Tibial artery (tissue), 4 donors: Measurements from ENCODE around the gene TRIM71.

Source experiments
- DNase-seq, 2 donors: peaks; one replicate each; pipeline ENCODE4 v3.0.0-alpha.2; 2019
- H3K27ac ChIP-seq, 2 donors: fragments of 200-600 bp; sonication (generic) in 1 of 2; 1 replicate in 1 of 2; 2 replicates in 1 of 2; pipeline ENCODE4 v1.5.1; 2018 to 2019; ENCODE audit warnings: mild to moderate bottlenecking in 1 of 2
- H3K27me3 ChIP-seq, 2 donors: fragments of 200-600 bp; sonication (generic) in 1 of 2; one replicate each; pipeline versions ENCODE4 v1.5.1 to v1.6.0; 2016 to 2019
- H3K36me3 ChIP-seq, 3 donors: fragments of 200-600 bp; sonication (generic) in 2 of 3; one replicate each; pipeline ENCODE4 v1.5.1; 2016 to 2019; ENCODE audit warnings: mild to moderate bottlenecking in 2 of 3
- H3K4me1 ChIP-seq, 4 donors: fragments of 200-600 bp; sonication (generic) in 2 of 4; 1 replicate in 3 of 4; 2 replicates in 1 of 4; pipeline ENCODE4 v1.5.1; 2016 to 2019
- H3K4me3 ChIP-seq, 2 donors: fragments of 200-600 bp; sonication (generic) in 1 of 2; 1 replicate in 1 of 2; 2 replicates in 1 of 2; pipeline ENCODE4 v1.5.1; 2018 to 2019; ENCODE audit warnings: mild to moderate bottlenecking in 2 of 2
- H3K9me3 ChIP-seq, 3 donors: fragments of 200-600 bp; sonication (generic) in 1 of 3; one replicate each; pipeline ENCODE4 v1.5.1; 2016 to 2019
- intact Hi-C: fragments of 100-400 bp; cut with DNase I; formaldehyde crosslinking; loops from one replicate; pipeline ENCODE4 v1.15.0; 2023; ENCODE audit warnings: low total_unique reads
- TF ChIP-seq, protein P1 (sequence below), 2 experiments: fragments of 200-600 bp in 1 of 2; fragments of 450-650 bp in 1 of 2; IDR thresholded peaks; one replicate each; pipeline ENCODE4 v1.5.1; 2017 to 2019; ENCODE audit warnings: antibody characterized with exemption in 2 of 2, mild to moderate bottlenecking in 1 of 2, moderate library complexity in 1 of 2

TRIM71 gene

DNA sequence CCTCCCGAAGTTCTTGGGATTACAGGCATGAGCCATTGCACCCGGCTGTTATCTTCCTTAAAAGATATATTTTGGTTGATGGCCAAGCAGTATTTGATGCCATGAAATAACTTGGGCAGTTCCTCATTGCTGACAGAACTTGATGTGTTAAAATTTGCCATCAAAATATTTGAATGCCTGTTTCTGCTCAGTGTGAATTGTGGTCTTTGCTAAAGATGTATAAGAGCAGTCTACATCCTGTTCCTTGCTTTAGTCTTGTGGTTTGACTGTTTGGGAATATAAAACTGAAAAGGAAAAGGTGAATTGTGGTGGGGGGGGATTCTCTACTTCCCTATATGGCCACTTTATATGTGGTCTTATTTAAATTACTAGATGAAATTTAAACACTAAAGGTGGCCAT lies 14.0 kb downstream of the TRIM71 start:
- Histone ChIP-seq H3K9me3 (no peaks in the 10 kb centered on the region), H3K4me3 (no peak overlapping the region), H3K36me3 (no peaks in the 10 kb centered on the region), H3K27me3 (peaks cover 0 to 37% of the 10 kb centered on the region in 2 donors), H3K27ac (no peak overlapping the region), H3K4me1 (no peaks in the 10 kb centered on the region)
- DNase-seq = no peak
- intact Hi-C loops = no loop called here
- TF ChIP-seq, protein P1, sequence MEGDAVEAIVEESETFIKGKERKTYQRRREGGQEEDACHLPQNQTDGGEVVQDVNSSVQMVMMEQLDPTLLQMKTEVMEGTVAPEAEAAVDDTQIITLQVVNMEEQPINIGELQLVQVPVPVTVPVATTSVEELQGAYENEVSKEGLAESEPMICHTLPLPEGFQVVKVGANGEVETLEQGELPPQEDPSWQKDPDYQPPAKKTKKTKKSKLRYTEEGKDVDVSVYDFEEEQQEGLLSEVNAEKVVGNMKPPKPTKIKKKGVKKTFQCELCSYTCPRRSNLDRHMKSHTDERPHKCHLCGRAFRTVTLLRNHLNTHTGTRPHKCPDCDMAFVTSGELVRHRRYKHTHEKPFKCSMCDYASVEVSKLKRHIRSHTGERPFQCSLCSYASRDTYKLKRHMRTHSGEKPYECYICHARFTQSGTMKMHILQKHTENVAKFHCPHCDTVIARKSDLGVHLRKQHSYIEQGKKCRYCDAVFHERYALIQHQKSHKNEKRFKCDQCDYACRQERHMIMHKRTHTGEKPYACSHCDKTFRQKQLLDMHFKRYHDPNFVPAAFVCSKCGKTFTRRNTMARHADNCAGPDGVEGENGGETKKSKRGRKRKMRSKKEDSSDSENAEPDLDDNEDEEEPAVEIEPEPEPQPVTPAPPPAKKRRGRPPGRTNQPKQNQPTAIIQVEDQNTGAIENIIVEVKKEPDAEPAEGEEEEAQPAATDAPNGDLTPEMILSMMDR (IDR thresholded peaks at IDR 0.05) = no peak

DNA sequence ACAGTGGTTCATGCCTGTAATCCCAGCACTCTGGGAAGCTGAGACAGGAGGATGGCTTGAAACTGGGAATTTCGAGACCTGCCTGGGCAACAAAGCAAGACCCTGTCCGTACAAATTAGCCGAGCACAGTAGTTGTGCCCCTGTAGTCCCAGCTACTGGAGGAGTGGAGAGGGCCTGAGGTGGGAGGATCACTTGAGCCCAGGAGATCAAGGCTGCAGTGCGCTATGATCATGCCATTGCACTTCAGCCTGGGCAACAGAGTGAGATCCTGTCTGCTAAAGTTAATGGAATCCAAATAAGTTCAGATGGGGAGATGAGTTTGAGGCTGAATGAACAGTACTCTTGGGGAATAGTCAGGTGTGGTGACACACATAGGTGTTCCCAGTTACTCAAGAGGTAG lies 14.4 kb downstream of the TRIM71 start:
- H3K27ac ChIP-seq = no peak overlapping the region
- no peaks in the 10 kb centered on the region for H3K36me3 ChIP-seq
- no peaks in the 10 kb centered on the region for H3K9me3 ChIP-seq
- TF ChIP-seq, protein P1 (IDR thresholded peaks at IDR 0.05) = no peak
- H3K4me3 ChIP-seq = no peak overlapping the region
- H3K27me3 ChIP-seq = peaks cover 0 to 38% of the 10 kb centered on the region in 2 donors
- H3K4me1 ChIP-seq = no peaks in the 10 kb centered on the region
- no peak for DNase-seq
- intact Hi-C loops = no loop called here

DNA sequence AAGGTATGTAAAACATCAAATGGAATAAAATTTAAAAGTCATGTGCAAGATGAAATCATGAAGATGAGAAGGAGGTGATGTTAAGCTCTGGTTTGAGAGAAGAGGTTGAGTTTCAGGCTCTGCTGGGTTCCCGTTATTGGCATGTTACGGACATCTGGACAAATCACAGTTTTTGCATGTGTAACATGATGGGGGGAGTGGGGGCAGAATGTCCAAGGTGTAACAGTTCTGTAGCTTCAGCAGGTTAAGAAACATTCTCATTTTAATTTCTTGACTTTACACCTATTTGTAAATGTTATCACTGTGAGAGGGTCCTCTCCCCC lies 17.2 kb downstream of the TRIM71 start:
- no peak overlapping the region for H3K4me3 ChIP-seq
- H3K9me3 ChIP-seq = no peaks in the 10 kb centered on the region
- H3K27ac ChIP-seq = no peak overlapping the region
- DNase-seq = no peak
- TF ChIP-seq, protein P1 (IDR thresholded peaks at IDR 0.05) = no peak
- H3K4me1 ChIP-seq = no peaks in the 10 kb centered on the region
- intact Hi-C loops = no loop called here
- peaks cover 0 to 46% of the 10 kb centered on the region in 2 donors for H3K27me3 ChIP-seq
- H3K36me3 ChIP-seq = no peaks in the 10 kb centered on the region

DNA sequence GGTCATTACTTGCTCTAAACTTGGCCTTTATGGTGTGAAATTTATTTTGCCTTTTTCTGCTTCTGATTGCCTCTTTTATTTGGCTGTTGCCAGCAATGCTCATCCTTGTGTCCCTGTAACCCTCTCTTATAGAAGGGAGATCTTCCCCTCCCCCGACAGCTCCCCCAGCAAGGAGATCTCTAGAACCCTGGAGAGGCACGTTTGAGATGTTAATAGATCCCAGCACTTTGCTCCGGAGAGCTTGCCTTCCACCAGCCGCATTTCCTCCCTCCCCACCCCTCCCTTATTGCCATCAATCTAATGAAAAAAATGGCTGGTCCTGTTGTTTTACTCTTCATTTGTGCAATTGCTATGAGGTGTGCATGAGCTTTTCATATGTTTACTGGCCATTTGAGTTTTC lies 18.2 kb downstream of the TRIM71 start:
- Histone ChIP-seq H3K27ac (no peak overlapping the region), H3K4me1 (no peaks in the 10 kb centered on the region), H3K9me3 (no peaks in the 10 kb centered on the region), H3K36me3 (no peaks in the 10 kb centered on the region), H3K4me3 (no peak overlapping the region), H3K27me3 (peaks cover 0 to 37% of the 10 kb centered on the region in 2 donors)
- TF ChIP-seq, protein P1 (IDR thresholded peaks at IDR 0.05) = no peak
- intact Hi-C loops = no loop called here
- no peak for DNase-seq

DNA sequence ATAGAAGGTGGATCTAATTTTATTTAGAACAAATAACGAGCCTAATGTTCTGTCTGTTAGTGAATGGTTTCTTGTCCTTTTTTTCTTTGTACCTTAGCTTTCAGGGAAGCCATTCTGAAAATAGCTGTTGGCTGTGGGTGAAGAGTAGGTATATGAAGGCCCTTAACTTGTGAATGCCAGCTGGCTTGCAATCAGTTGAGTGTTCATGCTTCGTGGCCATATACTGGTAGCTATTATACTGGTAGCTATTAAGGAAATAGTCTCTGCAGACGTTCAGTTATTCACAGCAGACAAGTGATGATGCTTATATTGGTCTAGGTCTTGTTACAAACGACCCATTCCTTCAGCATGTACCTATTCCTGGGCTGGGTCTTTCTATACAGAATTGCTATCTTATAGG lies 18.8 kb downstream of the TRIM71 start:
- H3K4me3 ChIP-seq = no peak overlapping the region
- intact Hi-C loops = no loop called here
- no peaks in the 10 kb centered on the region for H3K4me1 ChIP-seq
- H3K27me3 ChIP-seq = peaks cover 0 to 35% of the 10 kb centered on the region in 2 donors
- H3K27ac ChIP-seq = no peak overlapping the region
- no peak for DNase-seq
- H3K9me3 ChIP-seq = no peaks in the 10 kb centered on the region
- no peaks in the 10 kb centered on the region for H3K36me3 ChIP-seq
- TF ChIP-seq, protein P1 (IDR thresholded peaks at IDR 0.05) = no peak

DNA sequence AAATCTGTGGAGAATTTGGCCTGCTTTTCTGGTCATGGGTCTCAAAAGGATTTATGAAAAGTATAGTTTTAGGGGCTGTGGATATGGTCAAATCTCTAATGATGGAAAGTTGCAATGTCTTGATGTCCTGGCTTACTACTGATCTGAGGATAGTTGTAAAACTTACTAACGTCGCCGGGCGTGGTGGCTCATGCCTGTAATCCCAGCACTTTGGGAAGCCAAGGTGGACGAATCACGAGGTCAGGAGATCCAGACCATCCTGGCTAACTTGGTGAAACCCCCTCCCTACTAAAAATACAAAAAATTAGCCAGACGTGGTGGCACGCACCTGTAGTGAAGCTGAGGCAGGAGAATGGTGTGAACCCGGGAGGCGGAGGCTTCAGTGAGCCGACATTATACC lies 19.6 kb downstream of the TRIM71 start:
- Histone ChIP-seq H3K4me3 (no peak overlapping the region), H3K27ac (no peak overlapping the region), H3K36me3 (no peaks in the 10 kb centered on the region), H3K4me1 (no peaks in the 10 kb centered on the region), H3K27me3 (peaks cover 0 to 30% of the 10 kb centered on the region in 2 donors), H3K9me3 (no peaks in the 10 kb centered on the region)
- intact Hi-C loops = no loop called here
- no peak for DNase-seq
- TF ChIP-seq, protein P1 (IDR thresholded peaks at IDR 0.05) = no peak
